Right hindlimb (tissue), 1 donor: Measurements from ENCODE around the gene IL22RA2.
A peak's percentile ranks its signal among the peaks of the same experiment; 100 is the strongest.
"Not testable (repeated sequence)": the region's sequence is repeated elsewhere in the genome, so short reads cannot be mapped to it uniquely, and the experiment has no call there.

Source experiments
- DNase-seq: peaks from one replicate; pipeline ENCODE4 v3.0.0-alpha.2; 2018

IL22RA2 gene, protein sequence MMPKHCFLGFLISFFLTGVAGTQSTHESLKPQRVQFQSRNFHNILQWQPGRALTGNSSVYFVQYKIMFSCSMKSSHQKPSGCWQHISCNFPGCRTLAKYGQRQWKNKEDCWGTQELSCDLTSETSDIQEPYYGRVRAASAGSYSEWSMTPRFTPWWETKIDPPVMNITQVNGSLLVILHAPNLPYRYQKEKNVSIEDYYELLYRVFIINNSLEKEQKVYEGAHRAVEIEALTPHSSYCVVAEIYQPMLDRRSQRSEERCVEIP

GRCh38 chr6:137173501-137173900 is at the start of gene IL22RA2:
Gene IL22RA2, minus strand, starts transcription at chr6:137173644. Its CDS starts 11,895 bp downstream, at chr6:137161749.
- DNase-seq = no peak

DNA sequence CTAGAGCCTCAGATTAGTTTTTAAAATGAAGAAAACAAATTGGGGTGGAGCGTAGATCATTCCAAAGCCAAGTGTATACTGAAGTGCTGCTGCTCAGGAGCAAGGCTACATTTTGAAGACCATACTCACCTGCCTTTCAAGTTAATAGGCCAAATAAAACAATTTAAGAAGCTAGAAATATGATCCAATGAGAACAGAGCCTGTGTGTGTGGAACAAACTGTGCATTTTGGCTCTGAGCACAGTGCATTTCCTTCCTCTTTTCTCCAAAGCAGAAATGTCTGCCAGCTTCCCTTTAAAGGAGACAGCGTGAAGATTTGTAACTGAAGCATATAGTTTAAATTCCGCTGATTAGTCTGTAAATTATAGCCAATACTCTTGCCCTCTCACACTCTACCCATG is 48.9 kb upstream of the IL22RA2 start:
- DNase-seq = peak; percentile 30

- no peak for DNase-seq
These were observed 46.3 kb upstream of the IL22RA2 start for GRCh38 chr6:137219664-137220252.

DNA sequence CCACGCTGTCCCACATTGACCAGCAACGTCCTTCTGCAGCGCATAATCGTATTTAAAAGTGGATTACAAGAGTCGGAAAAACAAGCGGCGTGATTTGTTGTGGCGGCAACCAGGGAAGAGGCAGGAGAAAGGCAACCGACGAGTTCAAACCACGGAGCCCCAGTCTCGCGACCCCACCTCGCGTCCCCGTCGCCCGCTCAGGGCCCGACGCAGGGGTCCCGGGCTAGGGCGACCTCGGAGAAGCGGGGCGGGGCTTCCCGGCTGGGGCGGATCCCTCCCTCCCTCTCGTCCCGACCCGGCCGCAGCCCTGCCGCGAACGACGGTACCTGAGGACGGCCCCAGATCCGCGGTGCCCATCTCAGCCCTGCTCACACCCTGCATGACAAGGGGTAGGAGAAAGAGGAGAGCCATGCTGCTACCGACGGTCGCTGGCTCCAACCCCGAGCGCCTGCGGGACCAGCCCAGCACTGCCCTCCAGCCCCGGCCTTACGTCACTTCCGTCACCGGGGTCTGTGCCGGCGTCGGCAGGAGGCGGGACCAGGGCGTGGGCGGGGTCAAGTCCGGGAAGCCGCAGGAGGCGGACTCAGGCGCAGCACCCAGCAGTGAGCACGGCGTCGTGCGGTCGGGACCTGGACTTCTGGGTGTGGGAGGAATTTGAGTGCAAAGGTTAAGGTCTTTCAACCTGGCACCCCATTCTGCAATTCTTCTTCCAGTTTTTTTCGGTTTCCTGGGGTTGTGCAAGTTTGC is 45.6 kb upstream of the IL22RA2 start, which contains the start of gene IFNGR1:
IFNGR1 (minus strand) TSS at position 469 of the 747 bp plus-strand sequence; CDS start at position 411, 58 bp downstream.
- DNase-seq = peak; percentile 98

DNA sequence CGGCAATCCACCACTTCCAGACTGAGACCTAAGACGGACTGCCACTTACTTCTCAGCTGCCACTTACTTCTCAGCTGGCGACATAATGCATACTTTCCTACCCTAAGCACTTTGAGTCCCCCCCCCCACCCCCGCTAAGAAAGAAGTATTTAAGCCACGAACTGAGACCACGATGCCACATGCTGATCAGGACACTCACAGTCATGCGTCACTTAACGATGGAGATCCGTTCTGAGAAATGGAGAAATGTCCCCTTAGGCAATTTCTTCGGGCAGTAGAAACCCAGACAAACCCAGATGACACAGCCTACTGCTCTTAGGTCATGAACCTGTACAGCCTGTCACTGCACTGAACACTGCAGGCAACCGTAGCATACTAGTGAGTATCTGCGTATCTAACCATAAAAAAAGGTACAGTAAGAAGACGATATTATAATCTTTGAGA is 45.1 kb upstream of the IL22RA2 start:
- DNase-seq = peak; percentile 36

DNA sequence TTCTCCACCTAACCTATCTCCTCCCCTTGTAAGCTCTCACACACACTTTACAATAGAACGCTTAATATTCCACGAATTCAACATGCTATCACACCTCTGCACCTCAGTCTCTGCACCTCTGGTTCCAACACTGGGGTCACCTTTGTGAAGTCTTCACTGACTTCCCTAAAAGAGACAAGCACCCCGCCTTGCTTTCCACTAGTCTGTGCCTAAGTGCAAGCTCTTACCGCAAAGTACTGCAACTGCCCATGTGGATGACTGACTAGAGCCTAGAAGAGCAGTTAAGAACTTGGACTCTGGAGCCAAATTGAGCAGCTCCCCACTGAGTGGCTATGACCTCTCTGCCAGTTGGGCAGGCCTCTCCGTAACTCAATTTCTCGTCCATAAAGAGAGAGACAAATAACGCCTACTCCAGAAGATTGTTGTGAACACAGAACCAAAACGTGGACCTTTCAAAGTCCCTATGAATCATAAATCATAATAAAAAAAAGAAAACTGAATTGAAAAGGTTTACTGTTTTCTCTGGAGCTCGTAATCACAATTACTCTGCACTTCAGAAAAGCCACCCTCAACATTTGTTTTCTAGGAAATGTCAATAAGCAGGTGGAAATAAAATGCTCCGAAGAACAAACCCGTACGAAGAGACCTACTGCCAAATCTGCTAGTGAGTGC is 44.5 kb upstream of the IL22RA2 start:
- no peak for DNase-seq

DNA sequence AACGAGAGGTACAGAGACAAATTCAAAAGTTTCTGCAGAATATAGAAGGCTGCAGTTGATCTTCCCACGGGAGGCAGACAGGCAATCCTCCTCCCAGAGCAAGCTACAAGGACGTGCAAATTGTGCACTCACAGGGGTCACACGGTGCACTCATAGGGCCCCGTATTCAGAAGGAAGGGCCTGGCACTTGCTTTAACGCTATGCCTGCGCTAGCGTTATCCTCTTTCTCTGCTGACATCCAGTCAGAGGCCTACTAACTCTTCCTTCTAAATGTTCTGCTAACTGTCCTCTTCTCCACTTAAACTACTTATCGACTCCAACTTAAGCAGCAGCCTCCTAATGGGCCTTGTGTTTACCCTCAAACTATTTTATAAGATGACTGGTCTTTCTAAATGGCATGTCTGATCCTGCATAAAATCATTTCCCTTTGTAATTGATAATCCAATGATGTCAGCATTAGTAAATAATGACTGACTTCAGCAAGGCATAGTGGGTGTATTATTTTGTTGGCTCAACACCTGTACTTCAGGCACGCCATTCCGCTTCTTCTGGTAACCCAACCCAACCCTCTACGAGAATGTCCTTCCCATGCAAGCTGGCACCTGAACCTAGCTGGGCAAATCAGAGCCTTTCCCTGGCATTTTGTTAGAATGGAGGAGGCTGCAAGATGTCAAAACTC is 43.6 kb upstream of the IL22RA2 start:
- DNase-seq = no peak

DNA sequence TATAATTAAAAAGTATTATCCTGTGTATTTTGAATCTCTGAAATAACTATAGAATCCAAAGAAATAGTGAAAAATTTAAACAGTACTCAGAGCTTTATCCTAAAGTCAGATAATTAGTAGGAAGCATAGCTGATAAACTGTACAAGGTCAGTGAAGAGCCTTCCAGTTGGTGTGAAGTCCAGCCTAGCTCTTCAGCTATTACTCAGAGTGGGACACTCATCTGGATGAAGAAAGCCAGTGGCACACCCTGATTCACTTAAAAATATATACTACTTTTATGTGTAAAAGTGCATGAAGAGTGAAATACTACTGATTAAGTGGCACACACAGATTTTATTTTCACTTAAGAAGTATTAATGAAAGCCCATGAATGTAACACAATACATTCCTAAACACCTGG is 42.7 kb upstream of the IL22RA2 start:
- DNase-seq = no peak

DNA sequence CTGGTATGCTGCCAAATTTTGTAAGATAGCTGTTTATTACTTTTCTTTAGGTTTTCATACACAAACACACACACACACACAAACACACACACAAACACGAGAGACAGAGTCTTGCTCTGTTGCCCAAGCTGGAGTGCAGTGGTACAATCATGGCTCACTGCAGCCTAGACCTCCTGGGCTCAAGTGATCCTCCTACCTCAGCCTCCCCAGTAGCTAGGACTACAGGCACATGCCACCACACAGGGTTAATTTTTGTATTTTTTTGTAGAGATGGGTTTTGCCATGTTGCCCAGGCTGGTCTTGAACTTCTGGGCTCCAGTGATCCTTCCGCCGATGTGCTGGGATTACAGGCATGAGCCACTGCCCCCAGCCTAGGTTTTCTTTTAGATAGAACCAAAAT is 42.2 kb upstream of the IL22RA2 start:
- not testable (repeated sequence) for DNase-seq

- no peak for DNase-seq
These were observed 41.5 kb upstream of the IL22RA2 start for GRCh38 chr6:137214931-137215330.

- DNase-seq = no peak
These were observed 40.4 kb upstream of the IL22RA2 start for GRCh38 chr6:137213813-137214212.

DNA sequence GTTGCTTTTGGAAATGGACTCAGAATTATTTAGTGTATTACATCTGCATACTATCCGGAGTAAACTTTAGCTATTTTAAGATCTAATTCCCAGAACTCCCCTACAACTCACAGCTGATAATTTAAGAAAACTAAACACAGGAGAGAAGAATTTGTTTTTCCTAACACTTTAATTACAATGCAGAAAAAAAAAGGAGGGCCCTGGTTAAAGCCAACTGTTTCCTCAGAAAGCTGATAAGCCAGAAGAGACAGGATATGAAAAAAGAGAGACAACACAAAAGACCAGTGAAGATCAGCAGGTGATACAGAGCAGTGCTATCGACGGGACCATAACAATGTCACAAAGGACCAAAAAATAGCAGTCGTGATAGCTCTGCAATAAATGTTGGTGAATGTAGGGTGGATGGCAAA is 39.9 kb upstream of the IL22RA2 start:
- no peak for DNase-seq

GRCh38 chr6:137211910-137212309 is 38.5 kb upstream of the IL22RA2 start:
- no peak for DNase-seq

GRCh38 chr6:137210903-137211302 is 37.5 kb upstream of the IL22RA2 start:
- DNase-seq = no peak

DNA sequence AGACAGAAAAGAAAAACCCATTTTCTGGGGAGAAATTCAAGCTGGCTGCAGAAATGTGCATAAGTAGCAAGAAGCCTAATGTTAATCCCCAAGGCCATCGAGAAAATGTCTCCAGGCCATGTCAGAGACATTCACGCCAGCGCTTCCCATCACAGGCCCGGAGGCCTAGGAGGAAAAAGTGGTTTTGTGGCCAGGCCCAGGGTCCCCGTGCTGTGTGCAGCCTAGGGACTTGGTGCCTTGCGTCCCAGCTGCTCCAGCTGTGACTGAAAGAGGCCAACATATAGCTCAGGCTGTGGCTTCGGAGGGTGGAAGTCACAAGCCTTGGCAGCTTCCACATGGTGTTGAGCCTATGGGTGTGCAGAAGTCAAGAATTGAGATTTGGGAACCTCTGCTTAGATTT is 34.8 kb upstream of the IL22RA2 start:
- DNase-seq = no peak

- DNase-seq = not testable (repeated sequence)
These were observed 34.0 kb upstream of the IL22RA2 start for GRCh38 chr6:137207457-137207856.

DNA sequence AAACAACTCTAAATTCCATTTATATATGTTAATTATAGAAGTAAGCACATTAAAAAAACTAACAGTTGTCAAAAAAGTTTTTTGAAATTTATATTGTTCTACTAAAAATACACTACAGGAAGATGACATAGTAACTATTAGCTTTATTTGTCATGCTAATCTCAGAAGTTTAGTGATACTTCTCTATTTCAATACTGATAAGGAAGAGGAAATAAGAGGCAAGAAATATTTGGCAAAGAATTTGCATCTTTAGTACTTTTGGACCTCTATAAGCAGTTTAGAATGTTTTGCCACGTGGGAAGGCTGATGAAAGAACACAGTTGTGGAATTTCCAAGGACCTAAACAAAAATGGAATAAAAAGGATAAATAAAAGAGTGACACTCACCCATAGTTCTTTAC is 33.1 kb upstream of the IL22RA2 start:
- no peak for DNase-seq

DNA sequence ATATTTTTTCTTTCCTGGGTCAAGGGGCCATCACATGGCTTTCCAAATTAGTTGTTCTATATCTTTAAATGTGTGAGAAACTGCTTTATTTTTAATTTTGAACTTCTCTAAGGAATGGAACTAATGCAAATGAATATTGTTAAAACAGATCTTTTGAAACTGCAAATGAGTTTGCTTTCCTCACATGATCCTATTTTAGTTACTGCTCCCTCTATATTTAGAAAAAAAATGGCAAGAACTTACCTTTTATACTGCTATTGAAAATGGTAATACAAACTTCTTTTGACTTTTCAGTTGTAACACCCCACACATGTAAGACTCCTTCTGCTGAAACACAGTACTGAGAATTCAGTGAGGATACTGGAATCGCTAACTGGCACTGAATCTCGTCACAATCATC is 29.8 kb upstream of the IL22RA2 start:
- DNase-seq = no peak

- DNase-seq = no peak
These were observed 28.6 kb upstream of the IL22RA2 start for GRCh38 chr6:137202078-137202477.

GRCh38 chr6:137201006-137201405 is 27.6 kb upstream of the IL22RA2 start:
- DNase-seq = no peak

DNA sequence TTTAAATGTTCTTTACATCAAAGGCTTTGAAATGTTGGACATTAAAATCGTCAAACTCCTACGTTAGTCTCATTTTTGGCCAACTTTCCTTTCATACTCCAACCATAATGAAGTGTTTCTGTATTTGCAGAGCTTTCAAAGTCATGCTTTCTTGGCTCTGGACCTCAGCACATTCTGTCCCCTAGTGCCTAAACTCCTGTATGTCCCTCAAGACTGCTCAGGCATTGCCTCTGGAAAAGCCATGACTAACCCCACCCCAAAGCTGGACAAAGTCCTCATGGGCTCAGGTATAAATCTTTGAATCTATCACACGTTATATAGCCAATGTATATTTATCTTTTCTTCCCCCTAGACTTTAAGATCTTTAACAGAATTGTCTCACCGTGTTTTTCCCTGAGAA is 26.8 kb upstream of the IL22RA2 start:
- DNase-seq = no peak
